NCI-H2107 treated with DMSO at 0.1 percent for 48 hours (cell line): ENCODE measurements around the gene RCC1.
"Not testable (repeated sequence)": the region's sequence is repeated elsewhere in the genome, so short reads cannot be mapped to it uniquely, and the experiment has no call there.

Experiments used
- DNase-seq: peaks from one replicate; lab custom pipeline; 2025; ENCODE audit not compliant: unreplicated experiment; lab: John Stamatoyannopoulos, UW

The RCC1 gene

GRCh38 chr1:28510273-28510969 lies 4.6 kb downstream of the RCC1 start:
- DNase-seq = no peak

- no peak for DNase-seq
These were observed 5.2 kb downstream of the RCC1 start for GRCh38 chr1:28510970-28511440.

GRCh38 chr1:28512058-28512611 lies 6.3 kb downstream of the RCC1 start:
- DNase-seq = no peak

- DNase-seq = not testable (repeated sequence)
These were observed 8.6 kb downstream of the RCC1 start for GRCh38 chr1:28514445-28514933.

- DNase-seq = no peak
These were observed 10.7 kb downstream of the RCC1 start for GRCh38 chr1:28516518-28516956.

- DNase-seq = peak; percentile 45
These were observed 11.8 kb downstream of the RCC1 start for GRCh38 chr1:28517649-28517999.

GRCh38 chr1:28518000-28518744 lies 12.3 kb downstream of the RCC1 start:
- peak; percentile 78 for DNase-seq

GRCh38 chr1:28518745-28519341 lies 13.0 kb downstream of the RCC1 start:
- DNase-seq = no peak

- no peak for DNase-seq
These were observed 14.3 kb downstream of the RCC1 start for GRCh38 chr1:28519946-28520725.

GRCh38 chr1:28520796-28521195 lies 15.0 kb downstream of the RCC1 start:
- DNase-seq = not testable (repeated sequence)

- no peak for DNase-seq
These were observed 15.8 kb downstream of the RCC1 start for GRCh38 chr1:28521502-28522164.

- not testable (repeated sequence) for DNase-seq
These were observed 16.7 kb downstream of the RCC1 start for GRCh38 chr1:28522537-28522936.

- not testable (repeated sequence) for DNase-seq
These were observed 19.3 kb downstream of the RCC1 start for GRCh38 chr1:28525002-28525642.

- DNase-seq = no peak
These were observed 21.0 kb downstream of the RCC1 start for GRCh38 chr1:28526886-28527285.

- no peak for DNase-seq
These were observed 24.6 kb downstream of the RCC1 start for GRCh38 chr1:28530456-28530855.

GRCh38 chr1:28534671-28535070 lies 28.8 kb downstream of the RCC1 start:
- DNase-seq = no peak

- DNase-seq = no peak
These were observed 29.3 kb downstream of the RCC1 start for GRCh38 chr1:28535180-28535579.

GRCh38 chr1:28537457-28538199 lies 31.8 kb downstream of the RCC1 start:
- DNase-seq = no peak

GRCh38 chr1:28538286-28538685 lies 32.4 kb downstream of the RCC1 start:
- DNase-seq = no peak
